Esophagus (tissue), 2 donors: ENCODE measurements around the gene CAPRIN2. TPM values are rescaled to one million over a fixed set of nuclear protein-coding genes. Genes with fewer than 3 reads are reported as not detected.

Experiments
- H3K27ac ChIP-seq, 2 donors: one replicate each; pipeline ENCODE4 v1.5.1; 2013; ENCODE audit warnings: low read depth in 2 of 2, mild to moderate bottlenecking in 2 of 2, inconsistent platforms in 1 of 2, low read length in 1 of 2, moderate library complexity in 1 of 2
- H3K27me3 ChIP-seq, 2 donors: one replicate each; pipeline ENCODE4 v1.6.1; 2013; ENCODE audit warnings: low read length in 2 of 2, control low read depth in 1 of 2, mild to moderate bottlenecking in 1 of 2; ENCODE audit not compliant: insufficient read depth in 2 of 2, control insufficient read depth in 1 of 2
- H3K36me3 ChIP-seq, 2 donors: one replicate each; pipeline ENCODE4 v1.6.1; 2013; ENCODE audit warnings: low read length in 1 of 2; ENCODE audit not compliant: control insufficient read depth in 2 of 2, insufficient read depth in 2 of 2
- H3K4me1 ChIP-seq, 2 donors: one replicate each; pipeline ENCODE4 v1.6.1; 2013; ENCODE audit warnings: low read length in 1 of 2; ENCODE audit not compliant: control insufficient read depth in 2 of 2, insufficient read depth in 2 of 2
- H3K4me3 ChIP-seq, 2 donors: one replicate each; pipeline ENCODE4 v1.5.1; 2013; ENCODE audit warnings: low read length in 2 of 2, mild to moderate bottlenecking in 2 of 2, low read depth in 1 of 2, moderate library complexity in 1 of 2
- H3K9me3 ChIP-seq, 2 donors: one replicate each; pipeline ENCODE4 v1.6.1; 2013; ENCODE audit warnings: mild to moderate bottlenecking in 2 of 2, low read depth in 1 of 2, low read length in 1 of 2, moderate library complexity in 1 of 2; ENCODE audit not compliant: control insufficient read depth in 2 of 2, insufficient read depth in 1 of 2
- WGBS, 2 donors: extraction: QIAGEN DNeasy Blood & Tissue Kit; methylation state at CpG; one replicate each; pipeline ENCODE4 v1.1.7; 2013; 5-methylcytosine and 5-hydroxymethylcytosine counted together
- polyA plus RNA-seq, 2 donors: library from polyadenylated mRNA; stranded (reverse); fragments of 200-250 nt; gene quantifications; one replicate each; pipeline ENCODE4 v1.2.3, GENCODE V29; 2013
- donor health status: healthy with polysubstance abuse.
- donor health status: Bipolar disorder and iron deficiency.

Gene CAPRIN2
- polyA plus RNA-seq, 2 donors = 6.0 to 11.0 TPM

GRCh38 chr12:30753233-30753632 is 1.5 kb downstream of the CAPRIN2 start:
- Histone ChIP-seq H3K4me1 (no peaks in the 10 kb centered on the region), H3K4me3 (no peak overlapping the region), H3K27me3 (no peaks in the 10 kb centered on the region), H3K9me3 (no peaks in the 10 kb centered on the region), H3K27ac (no peak overlapping the region), H3K36me3 (no peaks in the 10 kb centered on the region)
- WGBS, 2 donors = 79 to 81% methylated on average over 3 of the region's 3 CpGs

DNA sequence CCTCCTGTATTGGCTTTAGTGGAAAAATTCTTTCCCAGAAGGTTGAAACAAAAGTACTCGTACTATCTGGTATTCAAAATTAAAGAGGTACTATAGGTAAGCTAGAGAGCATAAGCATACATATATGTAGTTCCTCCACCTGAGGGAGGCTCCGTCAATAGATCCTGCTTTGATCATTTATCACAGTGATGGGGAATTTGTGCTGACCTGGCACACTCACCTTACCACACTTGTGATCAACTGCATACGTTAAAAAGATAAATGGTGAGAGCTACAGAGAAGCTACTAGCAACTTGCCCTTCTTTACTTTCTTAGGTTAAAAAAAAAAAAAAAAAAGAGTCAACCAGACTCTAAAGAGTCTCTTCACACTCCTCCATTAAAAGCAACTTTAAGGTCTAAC is 2.5 kb downstream of the CAPRIN2 start:
- no peaks in the 10 kb centered on the region for H3K9me3 ChIP-seq
- H3K4me3 ChIP-seq = no peak overlapping the region
- no peaks in the 10 kb centered on the region for H3K36me3 ChIP-seq
- 66 to 68% methylated on average over 3 of the region's 3 CpGs for WGBS, 2 donors
- no peaks in the 10 kb centered on the region for H3K27me3 ChIP-seq
- no peaks in the 10 kb centered on the region for H3K4me1 ChIP-seq
- no peak overlapping the region for H3K27ac ChIP-seq

DNA sequence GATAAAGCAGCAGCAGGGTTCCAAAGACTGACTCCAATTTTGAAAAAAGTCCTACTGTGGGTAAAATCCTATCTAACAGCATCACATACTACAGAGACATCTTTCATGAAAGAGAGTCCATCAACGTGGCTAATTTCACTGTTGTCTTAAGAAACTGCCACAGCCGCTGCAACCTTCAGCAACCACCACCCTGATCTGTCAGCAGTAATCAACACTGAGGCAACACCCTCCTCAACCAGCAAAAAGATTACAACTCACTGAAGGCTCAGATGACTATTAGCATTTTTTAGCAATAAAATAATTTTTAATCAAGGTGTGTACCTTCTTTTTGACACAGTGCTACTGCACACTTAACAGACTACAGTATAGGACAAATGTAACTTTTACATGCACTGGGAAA is 6.6 kb downstream of the CAPRIN2 start:
- WGBS, 2 donors = 71 to 77% methylated on average over 2 of the region's 2 CpGs

GRCh38 chr12:30746190-30746589 is 8.6 kb downstream of the CAPRIN2 start:
- WGBS, 2 donors = 93 to 98% methylated on average over 4 of the region's 4 CpGs

More for the DNA sequence above, 6.6 kb downstream of the CAPRIN2 start:
- Histone ChIP-seq H3K27me3 (no peaks in the 10 kb centered on the region), H3K4me3 (no peak overlapping the region), H3K36me3 (no peaks in the 10 kb centered on the region), H3K27ac (no peak overlapping the region), H3K9me3 (no peaks in the 10 kb centered on the region), H3K4me1 (no peaks in the 10 kb centered on the region)

GRCh38 chr12:30744321-30744720 is 10.4 kb downstream of the CAPRIN2 start:
- Histone ChIP-seq H3K27me3 (no peaks in the 10 kb centered on the region), H3K4me3 (no peak overlapping the region), H3K27ac (no peak overlapping the region), H3K4me1 (no peaks in the 10 kb centered on the region), H3K36me3 (no peaks in the 10 kb centered on the region), H3K9me3 (no peaks in the 10 kb centered on the region)
- WGBS, 2 donors = 95 to 97% methylated on average over 2 of the region's 2 CpGs

More at GRCh38 chr12:30746190-30746589, 8.6 kb downstream of the CAPRIN2 start:
- H3K36me3 ChIP-seq = no peaks in the 10 kb centered on the region
- no peak overlapping the region for H3K27ac ChIP-seq
- H3K27me3 ChIP-seq = no peaks in the 10 kb centered on the region
- no peaks in the 10 kb centered on the region for H3K9me3 ChIP-seq
- no peak overlapping the region for H3K4me3 ChIP-seq
- H3K4me1 ChIP-seq = no peaks in the 10 kb centered on the region

- Histone ChIP-seq H3K4me3 (no peak overlapping the region), H3K9me3 (no peaks in the 10 kb centered on the region), H3K36me3 (no peaks in the 10 kb centered on the region), H3K27me3 (no peaks in the 10 kb centered on the region), H3K4me1 (no peaks in the 10 kb centered on the region), H3K27ac (no peak overlapping the region)
Measured at GRCh38 chr12:30740274-30740673, 14.5 kb downstream of the CAPRIN2 start.

- H3K36me3 ChIP-seq = peaks cover 0 to 3% of the 10 kb centered on the region in 2 donors
- H3K9me3 ChIP-seq = no peaks in the 10 kb centered on the region
- no peaks in the 10 kb centered on the region for H3K27me3 ChIP-seq
- H3K4me1 ChIP-seq = no peaks in the 10 kb centered on the region
- WGBS, 2 donors = 93 to 94% methylated on average over 2 of the region's 2 CpGs
- H3K4me3 ChIP-seq = no peak overlapping the region
- H3K27ac ChIP-seq = no peak overlapping the region
Measured at GRCh38 chr12:30739020-30739419, 15.7 kb downstream of the CAPRIN2 start.

DNA sequence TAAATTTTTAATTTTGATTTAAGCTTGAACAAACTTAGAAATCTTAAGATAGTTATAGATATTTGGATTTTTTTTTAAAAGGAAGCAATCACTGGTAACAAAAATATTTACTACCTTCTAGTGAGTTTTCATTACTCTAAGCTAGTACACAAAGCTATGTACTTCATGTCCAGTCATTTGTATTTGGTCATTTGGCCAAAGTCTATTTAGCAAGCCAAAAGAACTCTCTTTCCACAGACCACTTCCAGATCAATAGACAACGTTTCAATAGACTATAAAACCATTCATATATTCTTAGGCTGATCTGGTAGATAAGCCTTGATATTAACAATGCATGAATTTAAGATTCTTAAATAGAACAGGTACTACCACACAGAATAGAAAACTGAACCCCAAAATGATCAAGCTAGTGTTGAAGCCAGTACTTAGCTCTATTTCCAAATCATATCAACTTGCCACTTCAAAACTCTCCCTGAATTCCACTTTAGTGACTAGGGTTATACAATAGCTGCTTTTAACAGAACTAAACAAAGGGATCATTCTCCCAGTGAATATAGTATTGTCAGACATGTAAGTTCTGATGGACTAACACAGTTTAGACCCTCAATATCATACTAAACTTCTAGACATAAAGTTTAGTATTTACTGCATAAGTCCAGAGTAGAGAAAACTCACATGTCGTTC is 21.7 kb downstream of the CAPRIN2 start:
- H3K9me3 ChIP-seq = no peaks in the 10 kb centered on the region
- peaks cover 3 to 5% of the 10 kb centered on the region in 2 donors for H3K36me3 ChIP-seq
- WGBS, 2 donors = 76 to 91% methylated on average over 2 of the region's 2 CpGs
- H3K27me3 ChIP-seq = no peaks in the 10 kb centered on the region
- no peak overlapping the region for H3K27ac ChIP-seq
- H3K4me1 ChIP-seq = no peaks in the 10 kb centered on the region
- H3K4me3 ChIP-seq = no peak overlapping the region

DNA sequence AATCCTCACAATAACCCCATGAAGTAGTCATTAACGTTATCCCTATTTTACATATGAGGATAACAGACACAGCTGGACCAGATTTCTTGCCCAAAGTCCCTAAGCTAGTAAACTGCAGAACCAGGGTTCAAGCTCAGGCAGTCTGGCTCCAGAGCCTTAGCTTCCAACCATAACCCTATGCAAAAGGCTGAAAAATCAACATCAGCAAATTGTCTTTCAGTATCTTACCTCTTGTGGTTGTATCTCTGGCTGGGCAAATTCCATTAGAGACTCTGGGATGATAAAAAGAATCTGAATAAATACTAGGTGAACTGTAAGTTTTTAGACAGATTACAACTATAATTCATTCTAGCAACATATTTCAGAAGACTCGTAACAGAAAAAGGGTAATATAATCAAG is 24.7 kb downstream of the CAPRIN2 start:
- Histone ChIP-seq H3K27me3 (no peaks in the 10 kb centered on the region), H3K36me3 (peaks cover 3 to 5% of the 10 kb centered on the region in 2 donors), H3K27ac (no peak overlapping the region), H3K4me3 (no peak overlapping the region), H3K4me1 (no peaks in the 10 kb centered on the region), H3K9me3 (no peaks in the 10 kb centered on the region)
- 85 to 93% methylated on average over 2 of the region's 2 CpGs for WGBS, 2 donors

GRCh38 chr12:30729547-30729946 is 25.2 kb downstream of the CAPRIN2 start:
- WGBS, 2 donors = 92 to 95% methylated on average over 4 of the region's 4 CpGs
- H3K27me3 ChIP-seq = no peaks in the 10 kb centered on the region
- no peaks in the 10 kb centered on the region for H3K9me3 ChIP-seq
- H3K27ac ChIP-seq = no peak overlapping the region
- H3K36me3 ChIP-seq = peaks cover 0 to 5% of the 10 kb centered on the region in 2 donors
- H3K4me3 ChIP-seq = no peak overlapping the region
- no peaks in the 10 kb centered on the region for H3K4me1 ChIP-seq
